ENCODE measurements around the gene MYLK2.

DNA sequence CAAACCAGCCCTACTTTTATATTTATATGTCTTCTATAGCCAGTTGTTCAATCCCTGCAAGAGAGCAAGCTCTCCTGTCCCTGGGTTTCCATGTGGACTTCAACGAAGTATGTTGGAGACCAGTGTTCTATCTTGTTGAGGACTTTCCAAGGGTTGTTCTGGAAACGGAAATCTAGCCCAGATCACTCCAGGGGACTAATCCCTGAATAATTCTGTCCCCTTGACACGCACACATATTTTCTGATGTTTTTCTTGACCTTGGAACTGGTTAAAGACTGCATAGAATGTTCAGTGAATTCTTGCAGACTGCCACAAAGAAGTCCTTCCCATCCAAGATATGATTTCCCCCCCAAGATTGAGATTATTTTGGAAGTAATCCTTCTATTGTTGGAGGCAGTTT, 9.5 kb upstream of the MYLK2 start:
- TF ChIP-seq, protein P1, sequence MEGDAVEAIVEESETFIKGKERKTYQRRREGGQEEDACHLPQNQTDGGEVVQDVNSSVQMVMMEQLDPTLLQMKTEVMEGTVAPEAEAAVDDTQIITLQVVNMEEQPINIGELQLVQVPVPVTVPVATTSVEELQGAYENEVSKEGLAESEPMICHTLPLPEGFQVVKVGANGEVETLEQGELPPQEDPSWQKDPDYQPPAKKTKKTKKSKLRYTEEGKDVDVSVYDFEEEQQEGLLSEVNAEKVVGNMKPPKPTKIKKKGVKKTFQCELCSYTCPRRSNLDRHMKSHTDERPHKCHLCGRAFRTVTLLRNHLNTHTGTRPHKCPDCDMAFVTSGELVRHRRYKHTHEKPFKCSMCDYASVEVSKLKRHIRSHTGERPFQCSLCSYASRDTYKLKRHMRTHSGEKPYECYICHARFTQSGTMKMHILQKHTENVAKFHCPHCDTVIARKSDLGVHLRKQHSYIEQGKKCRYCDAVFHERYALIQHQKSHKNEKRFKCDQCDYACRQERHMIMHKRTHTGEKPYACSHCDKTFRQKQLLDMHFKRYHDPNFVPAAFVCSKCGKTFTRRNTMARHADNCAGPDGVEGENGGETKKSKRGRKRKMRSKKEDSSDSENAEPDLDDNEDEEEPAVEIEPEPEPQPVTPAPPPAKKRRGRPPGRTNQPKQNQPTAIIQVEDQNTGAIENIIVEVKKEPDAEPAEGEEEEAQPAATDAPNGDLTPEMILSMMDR (conservative IDR thresholded peaks at IDR 0.05 in 1 of 2, IDR thresholded peaks at IDR 0.05 in 1 of 2; ENCODE audit: low read depth in 1 of 2, low read length in 2 of 2): no peak
- TF ChIP-seq EZH2 (IDR thresholded peaks at IDR 0.05; ENCODE audit: low read length, missing control alignments): no peak
